ENCODE measurements around the gene GPC4. TPM values are rescaled to one million over a fixed set of nuclear protein-coding genes. Genes with fewer than 3 reads are reported as not detected.

The GPC4 gene
- total RNA-seq, 2 donors from 2014 or later, result 3.8 to 5.8 TPM

- Histone ChIP-seq H3K4me3 (no peak overlapping the region), H3K36me3 (no peaks in the 10 kb centered on the region), H3K9me3 (no peaks in the 10 kb centered on the region), H3K4me1 (no peaks in the 10 kb centered on the region), H3K27me3 (no peaks in the 10 kb centered on the region), H3K27ac (no peak overlapping the region)
- TF ChIP-seq, protein P1, sequence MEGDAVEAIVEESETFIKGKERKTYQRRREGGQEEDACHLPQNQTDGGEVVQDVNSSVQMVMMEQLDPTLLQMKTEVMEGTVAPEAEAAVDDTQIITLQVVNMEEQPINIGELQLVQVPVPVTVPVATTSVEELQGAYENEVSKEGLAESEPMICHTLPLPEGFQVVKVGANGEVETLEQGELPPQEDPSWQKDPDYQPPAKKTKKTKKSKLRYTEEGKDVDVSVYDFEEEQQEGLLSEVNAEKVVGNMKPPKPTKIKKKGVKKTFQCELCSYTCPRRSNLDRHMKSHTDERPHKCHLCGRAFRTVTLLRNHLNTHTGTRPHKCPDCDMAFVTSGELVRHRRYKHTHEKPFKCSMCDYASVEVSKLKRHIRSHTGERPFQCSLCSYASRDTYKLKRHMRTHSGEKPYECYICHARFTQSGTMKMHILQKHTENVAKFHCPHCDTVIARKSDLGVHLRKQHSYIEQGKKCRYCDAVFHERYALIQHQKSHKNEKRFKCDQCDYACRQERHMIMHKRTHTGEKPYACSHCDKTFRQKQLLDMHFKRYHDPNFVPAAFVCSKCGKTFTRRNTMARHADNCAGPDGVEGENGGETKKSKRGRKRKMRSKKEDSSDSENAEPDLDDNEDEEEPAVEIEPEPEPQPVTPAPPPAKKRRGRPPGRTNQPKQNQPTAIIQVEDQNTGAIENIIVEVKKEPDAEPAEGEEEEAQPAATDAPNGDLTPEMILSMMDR (IDR thresholded peaks at IDR 0.05), result no peak
- no peak for DNase-seq (ENCODE audit: low spot score)
Measured at GRCh38 chrX:133405498-133406185, 9.6 kb downstream of the GPC4 start.

- Histone ChIP-seq H3K9me3 (no peaks in the 10 kb centered on the region), H3K27me3 (no peaks in the 10 kb centered on the region), H3K27ac (no peak overlapping the region), H3K4me1 (no peaks in the 10 kb centered on the region), H3K4me3 (no peak overlapping the region), H3K36me3 (no peaks in the 10 kb centered on the region)
- TF ChIP-seq, protein P1 (IDR thresholded peaks at IDR 0.05), result no peak
- no peak for DNase-seq (ENCODE audit: low spot score)
Measured at GRCh38 chrX:133403984-133404383, 11.3 kb downstream of the GPC4 start.

DNA sequence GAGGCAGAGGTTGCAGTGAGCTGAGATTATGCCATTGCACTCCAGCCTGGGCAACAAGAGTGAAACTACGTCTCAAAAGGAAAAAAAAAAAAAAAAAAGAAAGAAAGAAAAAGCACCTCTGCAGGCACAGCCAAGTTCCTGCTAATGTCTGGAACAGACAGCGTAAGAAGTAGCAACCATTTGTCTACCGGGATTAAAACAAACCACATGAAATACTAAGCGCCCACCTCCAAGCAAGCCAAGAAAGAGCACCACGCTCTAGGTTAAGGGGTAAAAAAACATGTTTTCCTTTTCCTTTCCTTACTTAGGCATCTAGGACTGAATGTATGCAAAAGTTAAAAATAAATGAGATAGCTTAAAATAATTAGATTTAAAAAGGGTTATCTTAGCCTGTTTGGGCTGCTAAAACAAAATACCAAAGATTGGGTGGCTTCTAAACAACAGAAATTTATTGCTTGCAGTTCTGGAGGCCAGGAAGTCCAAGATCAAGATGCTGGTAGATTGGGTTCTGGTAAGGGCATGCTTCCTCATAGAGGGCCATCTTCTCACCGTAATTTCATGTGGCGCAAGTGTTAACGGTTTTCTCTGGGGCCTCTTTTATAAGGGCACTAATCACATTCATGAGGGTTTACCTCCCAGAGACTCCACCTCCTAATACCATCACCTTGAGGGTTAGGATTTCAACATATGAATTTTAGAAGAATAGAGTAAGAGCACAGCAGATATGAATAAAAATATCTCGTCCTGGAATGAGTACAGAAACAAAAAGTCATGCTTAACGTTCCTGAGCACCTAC lies 12.3 kb downstream of the GPC4 start:
- Histone ChIP-seq H3K4me3 (no peak overlapping the region), H3K27me3 (no peaks in the 10 kb centered on the region), H3K27ac (no peak overlapping the region), H3K9me3 (no peaks in the 10 kb centered on the region), H3K36me3 (no peaks in the 10 kb centered on the region), H3K4me1 (no peaks in the 10 kb centered on the region)
- TF ChIP-seq, protein P1 (IDR thresholded peaks at IDR 0.05), result no peak
- DNase-seq (ENCODE audit: low spot score), result no peak

- Histone ChIP-seq H3K36me3 (no peaks in the 10 kb centered on the region), H3K4me1 (no peaks in the 10 kb centered on the region), H3K4me3 (no peak overlapping the region), H3K27me3 (no peaks in the 10 kb centered on the region), H3K9me3 (no peaks in the 10 kb centered on the region), H3K27ac (no peak overlapping the region)
- TF ChIP-seq, protein P1 (IDR thresholded peaks at IDR 0.05), result no peak
- DNase-seq (ENCODE audit: low spot score), result no peak
Measured at GRCh38 chrX:133402042-133402453, 13.2 kb downstream of the GPC4 start.

GRCh38 chrX:133401536-133401935 lies 13.8 kb downstream of the GPC4 start:
- Histone ChIP-seq H3K27ac (no peak overlapping the region), H3K9me3 (no peaks in the 10 kb centered on the region), H3K27me3 (no peaks in the 10 kb centered on the region), H3K36me3 (no peaks in the 10 kb centered on the region), H3K4me3 (no peak overlapping the region), H3K4me1 (no peaks in the 10 kb centered on the region)
- TF ChIP-seq, protein P1 (IDR thresholded peaks at IDR 0.05), result no peak
- no peak for DNase-seq (ENCODE audit: low spot score)

Measured in right atrium auricular region (tissue), 2 donors.